ENCODE data around the gene ACAP2.
"Not testable (repeated sequence)": the region's sequence is repeated elsewhere in the genome, so short reads cannot be mapped to it uniquely, and the experiment has no call there.

ACAP2 gene

GRCh38 chr3:195384952-195385351 lies 57.9 kb downstream of the ACAP2 start:
- no peak for DNase-seq

GRCh38 chr3:195372220-195372619 lies 70.6 kb downstream of the ACAP2 start:
- no peak for DNase-seq

DNA sequence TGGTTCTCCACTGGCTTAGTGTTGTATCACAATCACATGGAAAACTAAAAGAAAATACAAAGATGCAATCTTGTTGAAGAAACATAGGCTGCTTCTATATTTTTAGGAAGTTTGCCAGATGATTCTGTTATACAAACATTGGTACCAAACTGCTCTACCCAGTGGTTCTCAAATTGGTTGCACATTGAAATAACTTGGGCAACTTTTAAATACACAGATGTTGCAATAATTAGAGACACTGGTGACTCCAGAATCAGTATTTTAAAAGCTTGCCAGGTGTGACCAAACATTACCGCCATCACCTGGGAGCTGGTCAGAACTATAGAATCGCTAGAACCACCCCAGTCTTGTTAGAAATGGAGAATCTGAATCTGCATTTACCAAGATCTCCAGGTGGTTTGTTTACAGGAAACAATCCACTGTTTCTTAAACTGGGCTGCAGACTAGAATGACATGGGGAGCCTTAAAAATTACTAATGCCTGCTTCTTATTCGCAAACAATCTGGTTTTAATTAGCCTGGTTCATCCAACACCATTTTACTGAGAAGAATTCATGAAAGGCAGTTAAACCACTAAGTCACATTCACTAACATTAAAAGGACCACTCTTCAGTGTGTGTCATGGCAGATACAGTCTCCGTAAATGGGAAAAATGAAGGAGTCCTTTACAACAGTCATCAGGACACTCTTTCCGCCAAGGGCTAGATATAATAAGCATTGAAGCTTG lies 76.5 kb downstream of the ACAP2 start:
- no peak for DNase-seq

DNA sequence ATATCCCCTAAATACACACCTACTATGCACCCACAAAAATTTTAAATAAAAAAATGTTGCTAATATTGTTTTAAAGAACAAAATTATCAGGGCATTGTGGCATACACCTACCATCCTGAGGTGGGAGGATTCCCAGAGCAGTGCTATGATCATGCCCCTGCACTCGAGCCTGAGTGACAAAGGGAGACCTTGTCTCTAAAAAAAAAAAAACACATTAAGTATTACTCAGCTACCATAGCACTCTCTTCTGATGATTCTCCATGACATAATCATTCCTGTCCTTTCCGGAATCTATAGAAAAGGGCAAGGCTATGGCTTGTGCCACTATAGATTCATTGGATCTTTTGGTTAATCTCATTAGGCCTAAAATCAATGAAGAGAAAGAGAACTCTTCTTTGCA lies 77.4 kb downstream of the ACAP2 start:
- DNase-seq, result no peak

- DNase-seq, result not testable (repeated sequence)
Observed at GRCh38 chr3:195357797-195358196, 85.0 kb downstream of the ACAP2 start.

GRCh38 chr3:195356151-195357086 lies 86.4 kb downstream of the ACAP2 start:
- DNase-seq, result no peak

- not testable (repeated sequence) for DNase-seq
Observed at GRCh38 chr3:195354009-195354408, 88.8 kb downstream of the ACAP2 start.

DNA sequence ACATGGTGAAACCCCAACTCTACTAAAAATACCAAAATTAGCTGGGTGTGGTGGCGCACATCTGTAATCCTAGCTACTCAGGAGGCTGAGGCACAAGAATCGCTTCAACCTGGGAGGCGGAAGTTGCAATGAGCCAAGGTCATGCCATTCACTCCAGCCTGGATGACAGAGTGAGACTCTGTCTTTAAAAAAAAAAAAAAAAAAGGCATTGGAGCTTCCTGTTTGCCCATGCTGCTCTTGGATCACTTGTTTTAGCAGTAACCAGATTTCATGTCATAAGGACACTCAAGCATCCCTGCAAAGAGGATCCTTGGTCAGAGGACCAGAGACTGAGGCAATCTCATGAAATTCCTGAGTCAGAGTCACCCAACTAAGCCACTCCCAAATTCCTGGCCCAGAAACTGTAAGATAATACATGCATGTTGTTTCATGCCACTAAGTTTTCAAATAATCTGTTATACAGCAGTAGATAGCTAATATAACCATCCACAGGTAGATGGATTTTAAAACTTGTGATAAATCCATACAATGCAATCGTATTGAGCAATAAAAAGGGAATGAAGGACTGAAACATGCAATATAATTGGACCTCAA lies 89.8 kb downstream of the ACAP2 start:
- no peak for DNase-seq

GRCh38 chr3:195348426-195349115 lies 94.2 kb downstream of the ACAP2 start:
- no peak for DNase-seq

GRCh38 chr3:195337747-195338146 lies 105.1 kb downstream of the ACAP2 start:
- DNase-seq, result no peak

DNA sequence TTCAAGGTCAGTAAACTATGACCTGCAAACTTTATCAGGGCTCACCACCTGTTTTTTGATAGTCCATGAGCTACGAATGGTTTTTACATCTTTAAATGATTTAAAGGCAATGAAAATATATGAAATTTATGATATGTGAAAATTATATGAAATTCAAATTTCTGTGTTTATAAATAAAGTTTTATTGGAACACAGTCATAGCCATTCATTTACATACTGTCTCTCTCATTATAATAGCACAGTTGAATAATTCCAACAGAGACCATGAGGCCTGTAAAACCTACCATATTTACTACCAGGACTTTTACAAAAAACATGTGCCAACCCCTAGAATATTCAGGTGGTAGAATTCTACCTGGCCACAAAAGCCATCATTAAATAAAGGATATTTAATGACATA lies 107.9 kb downstream of the ACAP2 start:
- DNase-seq, result no peak

- DNase-seq, result no peak
Observed at GRCh38 chr3:195319060-195319459, 123.8 kb downstream of the ACAP2 start.

GRCh38 chr3:195312714-195313113 lies 130.1 kb downstream of the ACAP2 start:
- DNase-seq, result no peak

DNA sequence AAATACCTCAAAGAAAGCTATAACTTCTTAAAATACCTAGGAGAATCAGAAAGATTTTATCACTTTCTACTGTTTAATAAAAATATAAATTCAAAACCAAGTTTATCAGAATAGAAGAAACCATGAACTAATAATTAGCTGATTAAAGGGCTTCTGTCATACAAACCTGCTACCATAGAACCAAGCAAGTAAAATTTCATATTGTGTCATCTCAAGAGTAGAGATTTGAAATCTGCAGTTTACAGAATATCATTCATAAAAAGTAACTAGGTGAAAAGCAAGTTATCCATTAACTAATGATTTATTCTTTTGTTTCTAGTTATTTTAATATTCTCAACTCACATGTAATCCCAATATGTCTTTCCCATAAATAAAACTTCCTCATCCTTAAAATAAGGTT lies 135.1 kb downstream of the ACAP2 start:
- DNase-seq, result no peak

- no peak for DNase-seq
Observed at GRCh38 chr3:195306369-195306768, 136.5 kb downstream of the ACAP2 start.

DNA sequence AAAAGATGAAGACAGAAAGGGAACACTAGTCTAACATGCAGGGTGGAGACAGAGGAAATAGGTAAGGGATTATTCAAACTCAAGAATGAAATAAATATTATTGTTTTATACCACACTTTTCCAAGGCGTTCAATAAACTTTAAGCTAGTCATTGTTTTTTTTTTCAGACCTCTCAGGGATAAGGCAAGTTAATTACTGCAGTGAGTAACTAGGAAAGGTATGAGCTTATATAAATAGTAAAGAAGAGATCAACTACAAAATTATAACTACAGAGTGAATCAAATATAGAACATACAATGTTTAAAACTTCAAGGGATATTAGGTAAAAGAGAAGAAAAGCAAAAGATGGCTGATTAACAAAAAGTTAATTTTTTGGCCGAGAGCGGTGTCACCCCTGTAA lies 140.4 kb downstream of the ACAP2 start:
- DNase-seq, result no peak

DNA sequence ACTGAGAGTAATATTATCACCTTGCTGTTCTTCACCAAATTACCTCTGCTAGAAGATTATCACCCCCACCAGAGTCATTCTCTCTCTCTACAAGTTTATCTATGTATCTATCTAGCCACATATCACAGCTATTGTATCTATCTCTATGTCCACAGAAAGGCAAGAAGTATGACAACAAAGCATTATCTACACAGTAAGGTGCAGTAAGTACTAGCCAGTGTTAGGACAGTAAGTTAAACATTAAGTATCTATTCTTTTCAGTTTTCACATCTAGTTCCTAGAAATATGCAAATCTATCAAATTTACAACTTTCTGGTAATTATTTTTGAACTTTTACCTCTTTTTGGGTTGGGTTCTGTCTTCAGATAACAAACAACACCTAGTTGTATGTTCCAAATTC lies 145.4 kb downstream of the ACAP2 start:
- no peak for DNase-seq

DNA sequence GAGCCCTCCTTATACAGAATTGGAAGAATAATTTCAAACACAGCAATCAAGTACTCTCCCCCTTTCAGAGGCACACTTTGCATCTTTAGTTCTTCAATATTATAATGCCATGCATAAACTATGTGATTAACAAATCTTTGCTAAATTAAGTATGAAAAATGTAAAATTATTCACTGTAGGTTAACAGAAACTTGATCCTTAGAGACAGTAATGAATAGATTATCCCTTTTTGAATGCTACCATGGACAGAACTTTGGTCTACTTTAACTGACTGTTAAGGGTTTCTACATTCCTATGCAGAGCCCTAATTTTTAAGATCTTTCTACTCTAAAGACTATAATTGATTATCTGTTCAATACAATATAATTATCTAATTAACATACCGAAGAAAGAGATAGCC lies 146.2 kb downstream of the ACAP2 start:
- no peak for DNase-seq

- no peak for DNase-seq
Observed at GRCh38 chr3:195291121-195291520, 151.7 kb downstream of the ACAP2 start.

GRCh38 chr3:195290643-195291042 lies 152.2 kb downstream of the ACAP2 start:
- not testable (repeated sequence) for DNase-seq

DNA sequence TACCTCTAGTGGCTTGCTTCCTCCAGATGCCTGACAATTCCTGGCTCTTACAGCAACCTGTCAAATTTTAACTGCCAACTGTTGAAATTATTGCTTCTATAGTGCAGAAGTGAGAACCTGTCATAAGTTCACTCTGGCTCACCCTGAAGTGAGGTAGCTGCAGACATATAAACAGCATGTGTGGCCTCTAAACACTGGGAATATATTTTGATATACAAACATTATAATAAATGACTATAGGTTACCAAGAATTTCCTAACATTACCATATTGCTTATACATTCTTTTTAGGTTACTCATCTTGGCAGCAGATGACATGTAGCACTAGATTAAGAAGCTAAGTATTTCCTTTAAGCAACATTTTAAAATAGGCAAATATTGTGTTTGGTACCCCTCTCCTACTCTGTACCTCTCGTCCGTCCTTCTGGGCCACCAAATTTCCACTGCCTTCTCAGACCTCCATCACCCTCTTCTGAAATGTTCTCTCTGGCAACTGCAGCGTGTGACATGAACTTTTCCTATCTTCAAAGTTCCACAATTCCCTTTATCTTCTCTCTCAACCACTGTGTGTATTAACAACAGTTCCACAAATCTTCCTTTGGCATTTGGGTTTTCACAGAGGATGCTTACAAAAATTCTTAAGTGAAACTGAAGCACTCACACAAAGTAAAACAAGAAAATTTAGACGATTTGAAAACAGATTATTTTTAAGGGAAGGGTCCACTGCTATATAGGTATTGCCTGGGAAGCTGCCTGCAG lies 156.5 kb downstream of the ACAP2 start:
- no peak for DNase-seq

GRCh38 chr3:195285372-195285771 lies 157.4 kb downstream of the ACAP2 start:
- no peak for DNase-seq

Measured in CD4-positive, alpha-beta T cell treated with Interleukin-17A for 4 hours (primary cell).